Neutrophil (primary cell): ENCODE results near the gene KCNQ5.
"Not testable (repeated sequence)": the region's sequence is repeated elsewhere in the genome, so short reads cannot be mapped to it uniquely, and the experiment has no call there.

Experiments used
- H3K27ac ChIP-seq: fragments of 200-600 bp; sonication (generic); 2 replicates; pipeline ENCODE4 v1.5.1; 2016; ENCODE audit warnings: mild to moderate bottlenecking, moderate library complexity
- H3K27me3 ChIP-seq: fragments of 200-600 bp; sonication (generic); 2 replicates; pipeline ENCODE4 v1.6.0; 2016; ENCODE audit warnings: mild to moderate bottlenecking
- H3K36me3 ChIP-seq: fragments of 200-600 bp; sonication (generic); 2 replicates; pipeline ENCODE4 v1.5.1; 2017
- H3K4me1 ChIP-seq, 2 experiments: fragments of 200-600 bp in 1 of 2; sonication (generic) in 1 of 2; 1 replicate in 1 of 2; 2 replicates in 1 of 2; pipeline versions ENCODE4 v1.5.1 to v1.6.1; 2013 to 2016; ENCODE audit warnings: low read depth in 1 of 2, low read length in 1 of 2, mild to moderate bottlenecking in 1 of 2, moderate library complexity in 1 of 2; ENCODE audit not compliant: control insufficient read depth in 1 of 2, insufficient read depth in 1 of 2
- H3K4me3 ChIP-seq, 2 experiments: fragments of 200-600 bp in 1 of 2; sonication (generic) in 1 of 2; 1 replicate in 1 of 2; 2 replicates in 1 of 2; pipeline ENCODE4 v1.5.1; 2013 to 2016; ENCODE audit warnings: low read depth in 1 of 2, low read length in 1 of 2, mild to moderate bottlenecking in 1 of 2, moderate library complexity in 1 of 2
- H3K9me3 ChIP-seq: fragments of 200-600 bp; sonication (generic); 2 replicates; pipeline ENCODE4 v1.5.1; 2016
- TF ChIP-seq, protein P1 (sequence below): fragments of 200-600 bp; sonication (generic); IDR thresholded peaks from 2 replicates; pipeline ENCODE4 v1.5.1; 2016; ENCODE audit warnings: antibody characterized with exemption

Gene KCNQ5

GRCh38 chr6:72892901-72893300 is 271.0 kb downstream of the KCNQ5 start:
- no peaks in the 10 kb centered on the region for H3K4me1 ChIP-seq
- H3K27me3 ChIP-seq = no peaks in the 10 kb centered on the region
- H3K27ac ChIP-seq = no peak overlapping the region
- no peaks in the 10 kb centered on the region for H3K9me3 ChIP-seq
- H3K4me3 ChIP-seq = no peak overlapping the region
- no peaks in the 10 kb centered on the region for H3K36me3 ChIP-seq
- TF ChIP-seq, protein P1, sequence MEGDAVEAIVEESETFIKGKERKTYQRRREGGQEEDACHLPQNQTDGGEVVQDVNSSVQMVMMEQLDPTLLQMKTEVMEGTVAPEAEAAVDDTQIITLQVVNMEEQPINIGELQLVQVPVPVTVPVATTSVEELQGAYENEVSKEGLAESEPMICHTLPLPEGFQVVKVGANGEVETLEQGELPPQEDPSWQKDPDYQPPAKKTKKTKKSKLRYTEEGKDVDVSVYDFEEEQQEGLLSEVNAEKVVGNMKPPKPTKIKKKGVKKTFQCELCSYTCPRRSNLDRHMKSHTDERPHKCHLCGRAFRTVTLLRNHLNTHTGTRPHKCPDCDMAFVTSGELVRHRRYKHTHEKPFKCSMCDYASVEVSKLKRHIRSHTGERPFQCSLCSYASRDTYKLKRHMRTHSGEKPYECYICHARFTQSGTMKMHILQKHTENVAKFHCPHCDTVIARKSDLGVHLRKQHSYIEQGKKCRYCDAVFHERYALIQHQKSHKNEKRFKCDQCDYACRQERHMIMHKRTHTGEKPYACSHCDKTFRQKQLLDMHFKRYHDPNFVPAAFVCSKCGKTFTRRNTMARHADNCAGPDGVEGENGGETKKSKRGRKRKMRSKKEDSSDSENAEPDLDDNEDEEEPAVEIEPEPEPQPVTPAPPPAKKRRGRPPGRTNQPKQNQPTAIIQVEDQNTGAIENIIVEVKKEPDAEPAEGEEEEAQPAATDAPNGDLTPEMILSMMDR = no peak

- TF ChIP-seq, protein P1 = no peak
- Histone ChIP-seq H3K4me3 (no peak overlapping the region), H3K4me1 (no peaks in the 10 kb centered on the region), H3K9me3 (no peaks in the 10 kb centered on the region), H3K36me3 (no peaks in the 10 kb centered on the region), H3K27ac (no peak overlapping the region), H3K27me3 (no peaks in the 10 kb centered on the region)
Observed at GRCh38 chr6:72894091-72894490, 272.2 kb downstream of the KCNQ5 start.

GRCh38 chr6:72898313-72898712 is 276.4 kb downstream of the KCNQ5 start:
- H3K36me3 ChIP-seq, H3K27ac ChIP-seq, H3K27me3 ChIP-seq, H3K9me3 ChIP-seq, H3K4me1 ChIP-seq, H3K4me3 ChIP-seq: not testable (repeated sequence)

DNA sequence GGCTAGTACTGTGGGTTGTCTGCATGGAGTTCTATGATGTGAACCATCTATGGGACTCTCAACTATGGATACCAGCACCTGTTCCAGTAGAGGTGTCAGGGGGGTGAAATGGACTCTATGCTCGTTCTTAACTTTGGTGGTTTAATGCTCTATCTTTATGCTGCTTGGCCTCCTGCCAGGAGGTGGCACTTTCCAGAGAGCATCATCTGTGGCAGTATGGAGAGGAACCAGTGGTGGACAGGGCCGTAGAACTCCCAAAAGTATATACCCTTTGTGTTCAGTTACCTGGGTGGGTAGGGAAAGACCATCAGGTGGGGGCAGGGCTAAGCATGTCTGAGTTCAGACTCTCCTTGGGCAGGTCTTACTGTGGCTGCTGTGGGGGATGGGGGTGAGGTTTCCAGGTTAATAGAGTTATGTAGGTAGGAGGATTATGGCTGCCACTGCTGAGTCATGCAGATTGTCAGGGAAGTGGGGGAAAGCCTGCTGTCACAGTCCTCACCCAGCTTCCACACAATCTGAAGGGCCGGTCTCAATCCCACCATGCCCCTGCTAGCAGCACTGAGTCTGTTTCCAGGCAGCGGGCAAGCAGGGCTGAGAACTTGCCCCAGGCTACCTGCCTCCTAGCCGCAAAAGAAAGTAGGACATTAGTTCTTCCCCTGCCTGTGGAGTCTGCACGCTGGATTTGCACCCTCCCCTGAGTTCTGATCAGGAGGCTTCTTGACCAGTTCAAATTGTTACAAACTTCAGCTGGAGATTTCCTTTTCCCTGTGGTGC is 284.0 kb downstream of the KCNQ5 start:
- Histone ChIP-seq H3K36me3 (no peaks in the 10 kb centered on the region), H3K4me1 (peaks cover 0 to 11% of the 10 kb centered on the region in 2 experiments), H3K27me3 (no peaks in the 10 kb centered on the region), H3K27ac (no peak overlapping the region), H3K4me3 (no peak overlapping the region), H3K9me3 (no peaks in the 10 kb centered on the region)
- TF ChIP-seq, protein P1 = no peak

- no peaks in the 10 kb centered on the region for H3K36me3 ChIP-seq
- H3K27ac ChIP-seq = peak overlapping the region; percentile 4
- no peaks in the 10 kb centered on the region for H3K9me3 ChIP-seq
- no peak overlapping the region for H3K4me3 ChIP-seq
- peaks cover 29 to 59% of the 10 kb centered on the region in 2 experiments for H3K4me1 ChIP-seq
- no peaks in the 10 kb centered on the region for H3K27me3 ChIP-seq
- TF ChIP-seq, protein P1 = no peak
Observed at GRCh38 chr6:72911463-72912155, 289.7 kb downstream of the KCNQ5 start.

GRCh38 chr6:72913797-72914196 is 291.9 kb downstream of the KCNQ5 start:
- Histone ChIP-seq H3K4me3 (no peak overlapping the region), H3K27me3 (no peaks in the 10 kb centered on the region), H3K9me3 (no peaks in the 10 kb centered on the region), H3K27ac (peak overlapping the region; percentile 60), H3K4me1 (peaks cover 29 to 56% of the 10 kb centered on the region in 2 experiments), H3K36me3 (no peaks in the 10 kb centered on the region)
- TF ChIP-seq, protein P1 = no peak
